Activated effector memory CD4-positive, alpha-beta T cell treated with Interleukin-2 at 50 U/mL for 16 hours (primary cell): ENCODE results near the gene MAN1C1.

Experiments used
- DNase-seq: peaks from one replicate; pipeline ENCODE4 v3.0.0-alpha.2; 2020

Gene MAN1C1

GRCh38 chr1:25616095-25616986, at the start of gene MAN1C1:
Gene MAN1C1 (plus strand): TSS chr1:25616791. CDS start chr1:25617798, 1,007 bp downstream.
- DNase-seq = peak; percentile 83

GRCh38 chr1:25567710-25568089, 48.9 kb upstream of the MAN1C1 start:
- DNase-seq = no peak

- no peak for DNase-seq
Observed at GRCh38 chr1:25568090-25568833, 48.3 kb upstream of the MAN1C1 start.

GRCh38 chr1:25568834-25569596, 47.6 kb upstream of the MAN1C1 start:
- no peak for DNase-seq

- no peak for DNase-seq
Observed at GRCh38 chr1:25569597-25570396, 46.8 kb upstream of the MAN1C1 start.

- no peak for DNase-seq
Observed at GRCh38 chr1:25570798-25571521, 45.6 kb upstream of the MAN1C1 start.

GRCh38 chr1:25571522-25571970, 45.0 kb upstream of the MAN1C1 start:
- no peak for DNase-seq

GRCh38 chr1:25572107-25572506, 44.5 kb upstream of the MAN1C1 start:
- DNase-seq = no peak

GRCh38 chr1:25572708-25573590, 43.6 kb upstream of the MAN1C1 start:
- DNase-seq = peak; percentile 31

GRCh38 chr1:25573591-25573930, 43.0 kb upstream of the MAN1C1 start:
- DNase-seq = no peak

- no peak for DNase-seq
Observed at GRCh38 chr1:25573961-25574360, 42.6 kb upstream of the MAN1C1 start.

- DNase-seq = no peak
Observed at GRCh38 chr1:25575191-25575590, 41.4 kb upstream of the MAN1C1 start.

GRCh38 chr1:25576459-25577133, 40.0 kb upstream of the MAN1C1 start:
- DNase-seq = no peak

- DNase-seq = no peak
Observed at GRCh38 chr1:25577134-25577920, 39.3 kb upstream of the MAN1C1 start.

- DNase-seq = no peak
Observed at GRCh38 chr1:25579292-25580252, 37.0 kb upstream of the MAN1C1 start.

- DNase-seq = no peak
Observed at GRCh38 chr1:25580927-25581326, 35.7 kb upstream of the MAN1C1 start.

- no peak for DNase-seq
Observed at GRCh38 chr1:25581764-25582163, 34.8 kb upstream of the MAN1C1 start.
